GM18507 (cell line): ENCODE data around the gene MTR.
"Not testable (repeated sequence)": the region's sequence is repeated elsewhere in the genome, so short reads cannot be mapped to it uniquely, and the experiment has no call there.

ENCODE experiments used
- DNase-seq: peaks from one replicate; pipeline ENCODE4 v3.0.0; 2011; ENCODE audit warnings: low read depth; ENCODE audit not compliant: insufficient read length; ENCODE audit errors: extremely low spot score
- FAIRE-seq: peaks from 2 replicates; lab custom pipeline; 2011; peaks lifted over from hg19 to GRCh38; lab: Jason Lieb, UNC

The MTR gene

DNA sequence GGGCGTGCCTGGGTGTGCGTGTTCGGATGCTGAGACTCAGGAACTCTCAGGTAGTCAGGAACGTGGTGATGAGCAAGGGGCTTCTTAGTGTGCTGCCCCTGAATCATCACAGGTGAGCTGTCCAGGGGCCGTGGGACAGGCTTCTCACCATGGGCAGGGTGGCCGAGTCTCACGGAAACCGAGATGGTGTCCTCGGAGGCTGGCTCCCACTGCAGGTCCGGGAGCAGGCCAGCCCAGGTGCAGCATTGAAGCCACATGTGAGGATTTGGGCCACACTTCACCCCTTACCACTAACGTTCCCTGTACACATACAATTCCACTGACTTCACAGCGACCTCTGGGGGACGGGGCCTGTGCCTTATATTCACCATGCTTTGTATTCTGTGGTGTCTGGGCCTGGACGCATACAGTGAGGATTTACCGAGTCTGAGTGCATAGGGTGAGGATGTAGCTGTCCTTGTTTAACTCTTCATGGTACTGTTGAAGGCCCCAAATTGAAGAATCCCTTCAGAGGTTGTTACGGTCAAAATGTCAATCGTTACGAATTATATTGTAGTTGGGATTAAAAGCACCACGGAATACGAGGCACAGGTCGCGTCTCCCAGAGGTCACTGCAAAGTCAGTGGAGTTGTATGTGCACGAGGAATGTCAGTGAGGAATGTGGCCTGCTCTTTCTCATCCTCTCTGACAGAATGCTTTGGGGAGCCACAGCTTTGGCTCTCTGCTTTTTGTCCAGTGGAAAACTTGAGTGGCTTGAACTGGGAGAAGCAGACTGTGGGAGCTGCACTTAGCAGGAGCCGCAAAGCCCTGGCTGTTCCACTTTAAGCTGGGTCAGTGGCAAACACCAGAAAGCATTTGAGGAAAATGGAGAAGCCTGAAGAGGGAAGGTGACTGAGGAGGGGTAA is 95.3 kb downstream of the MTR start:
- DNase-seq (no peak), FAIRE-seq (no peak)

DNA sequence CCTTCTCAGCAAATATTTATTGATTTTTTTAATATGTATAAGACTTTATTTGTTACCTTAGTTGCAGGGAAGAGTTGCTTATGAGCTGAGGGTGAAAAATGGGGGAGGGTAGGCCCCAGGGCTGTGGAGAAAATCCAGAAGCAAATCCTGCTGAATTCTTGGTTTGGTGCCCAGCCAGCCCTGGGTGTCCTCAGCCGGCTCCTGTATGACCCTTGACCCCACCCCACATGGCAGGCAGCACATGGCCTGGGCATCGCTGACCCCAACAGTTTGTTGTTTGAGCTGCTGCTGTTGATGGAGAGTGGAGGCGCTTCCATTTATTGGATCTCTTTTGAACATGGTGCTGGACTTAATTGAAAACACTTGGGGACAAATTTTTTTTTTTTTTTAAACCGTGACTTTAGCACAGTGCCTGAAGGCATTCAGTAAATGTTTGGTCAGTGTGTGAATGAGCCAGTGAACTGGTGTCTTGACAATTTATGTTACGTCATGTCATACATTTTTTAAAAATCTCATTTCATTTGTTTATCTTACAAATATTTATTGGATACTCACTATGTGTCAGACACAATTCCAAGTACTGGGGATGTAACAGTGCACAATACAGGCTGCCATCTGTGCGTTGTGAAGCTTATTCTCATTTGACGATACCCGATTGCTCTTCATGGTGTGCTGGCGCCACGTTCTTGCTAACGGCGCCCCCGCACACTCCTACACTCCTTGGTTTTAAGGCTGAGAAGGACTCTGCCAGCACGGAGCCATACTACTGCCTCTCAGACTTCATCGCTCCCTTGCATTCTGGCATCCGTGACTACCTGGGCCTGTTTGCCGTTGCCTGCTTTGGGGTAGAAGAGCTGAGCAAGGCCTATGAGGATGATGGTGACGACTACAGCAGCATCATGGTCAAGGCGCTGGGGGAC is 98.8 kb downstream of the MTR start:
- FAIRE-seq = no peak
- no peak for DNase-seq

DNA sequence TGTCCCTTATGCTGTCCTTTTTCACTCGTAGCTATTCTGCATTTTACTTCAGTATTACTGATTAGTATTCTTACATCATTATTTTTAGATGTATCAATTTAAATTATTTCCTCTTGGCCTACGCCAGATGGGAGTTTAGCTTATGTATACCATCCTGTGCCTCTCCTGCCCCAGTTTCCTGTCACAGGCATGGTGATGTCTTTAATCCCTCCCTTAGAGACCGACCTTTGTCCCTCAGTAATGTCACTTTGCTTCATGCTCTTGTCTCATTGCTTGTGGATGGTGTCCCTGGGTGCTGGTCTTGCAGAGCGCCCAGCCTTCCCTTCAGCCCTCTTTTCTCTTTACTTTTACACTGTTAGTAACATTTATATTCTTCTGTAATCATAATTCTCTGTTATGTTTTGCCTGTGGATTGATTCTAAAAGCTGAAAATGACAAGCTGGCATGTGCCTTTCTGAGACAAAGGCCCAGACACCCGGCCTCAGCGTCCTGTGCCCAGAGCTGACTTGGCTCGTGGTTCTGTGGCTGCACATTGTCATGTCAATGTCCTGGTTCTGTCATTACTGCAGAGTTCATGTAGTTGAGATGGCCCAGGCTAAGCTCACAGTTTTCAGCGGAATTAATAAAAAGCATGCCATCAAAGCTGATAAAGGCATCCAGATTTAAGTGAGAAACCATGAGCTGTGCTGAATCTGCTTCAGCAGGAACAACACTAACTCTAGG is 100.7 kb downstream of the MTR start:
- DNase-seq = no peak

DNA sequence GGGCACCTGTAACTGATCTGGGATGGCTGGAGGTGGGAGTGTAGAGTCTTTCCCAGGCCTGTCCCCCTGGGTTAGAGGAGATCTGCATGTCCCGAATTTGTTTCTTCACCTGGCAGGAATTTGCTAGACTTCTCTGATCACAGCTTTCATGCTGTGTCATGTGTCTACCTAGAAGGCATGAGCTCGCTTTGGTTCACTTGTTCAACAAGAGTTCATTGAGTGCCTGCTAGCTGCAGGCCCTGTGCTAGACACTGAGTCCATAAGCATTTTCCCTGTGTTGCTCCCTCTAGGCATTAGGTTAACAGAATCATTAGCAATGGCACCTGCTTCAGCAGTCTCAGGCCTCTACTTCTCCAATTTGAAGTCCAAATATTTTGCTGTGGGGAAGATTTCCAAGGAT is 101.6 kb downstream of the MTR start:
- no peak for FAIRE-seq

More for the DNA sequence above, 100.7 kb downstream of the MTR start:
- FAIRE-seq = no peak

DNA sequence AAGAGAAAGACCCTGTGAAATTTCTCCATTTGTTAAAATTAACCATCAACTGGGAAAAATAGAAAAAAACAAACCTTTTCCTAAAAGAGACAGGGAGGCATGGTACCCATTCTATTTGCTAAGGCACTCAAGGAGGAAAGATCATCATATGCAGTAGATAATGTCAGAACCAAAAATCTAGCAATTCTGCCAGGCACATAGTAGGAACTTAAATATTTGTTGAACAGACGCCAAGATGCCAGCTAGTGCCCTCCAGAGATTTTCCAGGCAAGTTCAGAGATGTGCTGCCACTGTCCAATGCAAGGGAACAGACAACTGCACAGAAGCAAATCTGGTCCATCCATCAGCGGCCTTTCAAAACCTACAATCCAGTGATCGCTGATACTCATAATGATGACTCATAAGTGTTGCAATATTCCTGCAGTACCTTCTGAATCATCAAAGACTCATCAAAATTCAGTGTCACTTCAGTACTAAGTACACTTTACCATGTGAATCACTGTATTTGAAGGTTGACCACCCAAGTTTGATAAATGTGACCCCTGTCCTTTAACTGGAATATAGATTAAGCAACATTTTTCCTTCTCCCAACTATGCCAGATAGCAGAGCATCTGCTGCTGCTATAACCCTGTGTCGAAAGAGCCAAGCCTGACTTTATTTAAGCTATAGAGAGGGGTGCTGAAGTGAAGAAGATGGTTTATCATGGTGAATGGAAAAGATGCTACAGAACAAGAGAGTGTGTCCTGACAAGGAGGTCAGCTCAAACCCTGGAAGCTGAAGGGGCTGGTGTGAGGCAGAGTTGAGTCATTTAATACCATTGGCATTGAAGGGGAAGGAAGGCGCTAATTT is 110.0 kb downstream of the MTR start:
- FAIRE-seq = no peak
- no peak for DNase-seq

More for the DNA sequence above, 101.6 kb downstream of the MTR start:
- no peak for DNase-seq

DNA sequence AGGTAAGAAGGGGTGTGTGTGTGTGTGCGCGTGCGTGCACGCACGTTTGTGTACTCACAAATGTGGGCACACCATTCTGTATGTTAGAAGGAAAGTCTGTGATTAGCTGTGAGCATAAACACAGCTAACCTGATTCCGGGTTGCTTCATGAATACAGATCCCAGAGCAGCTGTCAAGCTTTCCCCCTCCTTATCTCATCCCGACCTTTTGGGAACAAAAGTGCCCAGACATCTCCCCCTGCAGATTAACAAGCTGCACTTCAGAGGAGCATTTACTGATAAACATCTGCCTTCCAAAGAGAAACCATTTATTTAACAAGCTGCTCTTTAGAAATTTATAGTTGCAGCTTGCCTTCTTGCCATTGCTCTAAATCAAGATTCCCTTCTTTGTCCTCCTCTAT is 112.1 kb downstream of the MTR start:
- DNase-seq (no peak), FAIRE-seq (no peak)

DNA sequence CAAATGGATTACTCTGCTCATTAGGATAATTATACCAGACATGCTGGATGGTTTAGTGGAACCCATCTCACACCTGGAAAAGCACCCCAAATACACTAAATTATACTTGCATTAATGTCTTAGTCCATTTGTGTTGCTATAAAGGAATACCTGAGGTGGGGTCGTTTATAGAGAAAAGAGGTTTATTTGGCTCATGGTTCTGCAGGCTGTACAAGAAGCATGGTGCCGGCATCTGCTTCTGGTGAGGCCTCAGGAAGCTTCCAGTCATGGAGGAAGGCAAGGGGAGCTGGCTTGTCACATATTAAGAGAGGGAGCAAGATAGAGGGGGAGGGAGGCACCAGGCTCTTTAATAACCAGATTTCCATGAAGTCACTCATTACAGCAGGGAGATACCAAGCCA is 113.6 kb downstream of the MTR start:
- FAIRE-seq (no peak), DNase-seq (no peak)

DNA sequence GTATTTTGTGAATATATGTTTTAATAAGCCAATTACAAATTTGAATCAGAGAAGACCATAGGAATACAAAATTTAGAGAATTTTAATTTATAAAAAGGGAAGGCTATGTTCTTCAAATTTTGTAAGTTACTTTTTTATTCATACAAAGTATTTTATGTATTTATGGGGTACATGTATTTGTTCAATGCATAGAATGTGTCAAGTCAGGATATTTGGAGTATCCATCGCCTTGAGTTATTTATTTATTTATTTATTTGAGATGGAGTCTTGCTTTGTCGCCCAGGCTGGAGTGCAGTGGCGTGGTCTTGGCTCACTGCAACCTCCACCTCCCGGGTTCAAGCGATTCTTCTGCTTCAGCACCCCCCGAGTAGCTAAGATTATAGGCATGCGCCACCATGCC is 116.0 kb downstream of the MTR start:
- FAIRE-seq, DNase-seq: not testable (repeated sequence)

DNA sequence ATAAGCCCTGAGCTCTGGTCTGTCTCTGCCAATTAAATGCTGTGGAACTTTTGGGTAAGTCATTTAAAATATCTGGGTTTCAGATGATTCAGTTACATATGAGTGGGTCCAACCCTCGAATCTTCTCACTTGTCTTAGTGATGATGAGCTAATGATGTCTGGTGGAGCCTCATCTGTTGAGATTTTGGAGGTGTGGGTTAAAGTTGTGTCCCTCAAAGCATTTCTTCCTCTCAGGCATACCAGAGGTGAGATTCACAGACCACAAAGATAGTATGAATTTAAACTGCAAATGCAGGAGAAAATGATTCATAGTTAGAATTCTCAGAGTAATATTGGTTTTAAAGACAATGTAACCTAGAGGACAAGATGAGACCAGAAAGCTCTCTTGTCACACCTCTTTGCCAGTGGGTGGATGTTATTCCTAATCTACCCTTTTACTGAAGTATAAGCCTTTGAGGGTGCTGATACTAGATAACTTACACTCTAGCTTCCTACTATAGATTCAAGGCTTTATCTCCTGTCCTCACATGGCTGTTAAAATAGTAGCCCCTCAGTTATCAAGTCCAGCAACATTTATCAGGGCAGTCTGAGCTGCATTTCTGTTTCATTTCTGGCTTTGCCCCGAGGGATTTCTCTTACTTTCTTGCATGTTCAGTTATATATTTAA is 118.4 kb downstream of the MTR start:
- DNase-seq (no peak), FAIRE-seq (no peak)

DNA sequence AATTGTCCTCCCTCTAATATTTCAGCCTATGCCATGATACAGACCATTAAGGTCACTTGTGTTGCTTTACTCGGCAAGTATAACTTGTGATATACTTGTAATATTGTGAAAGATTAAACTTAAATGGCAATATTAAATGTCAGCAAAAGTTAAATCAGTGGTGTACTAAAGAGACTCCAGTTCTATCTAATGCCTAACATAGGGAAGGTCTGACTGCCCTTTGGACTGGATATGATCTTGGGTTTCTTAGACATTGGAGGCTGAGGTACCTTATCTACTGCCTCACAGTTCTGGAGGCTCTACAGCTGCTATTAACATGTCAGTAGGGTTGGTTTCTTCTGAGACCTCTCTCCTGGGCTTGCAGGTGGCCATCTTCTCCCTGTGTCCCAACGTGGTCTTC is 119.3 kb downstream of the MTR start:
- FAIRE-seq (no peak), DNase-seq (no peak)

DNA sequence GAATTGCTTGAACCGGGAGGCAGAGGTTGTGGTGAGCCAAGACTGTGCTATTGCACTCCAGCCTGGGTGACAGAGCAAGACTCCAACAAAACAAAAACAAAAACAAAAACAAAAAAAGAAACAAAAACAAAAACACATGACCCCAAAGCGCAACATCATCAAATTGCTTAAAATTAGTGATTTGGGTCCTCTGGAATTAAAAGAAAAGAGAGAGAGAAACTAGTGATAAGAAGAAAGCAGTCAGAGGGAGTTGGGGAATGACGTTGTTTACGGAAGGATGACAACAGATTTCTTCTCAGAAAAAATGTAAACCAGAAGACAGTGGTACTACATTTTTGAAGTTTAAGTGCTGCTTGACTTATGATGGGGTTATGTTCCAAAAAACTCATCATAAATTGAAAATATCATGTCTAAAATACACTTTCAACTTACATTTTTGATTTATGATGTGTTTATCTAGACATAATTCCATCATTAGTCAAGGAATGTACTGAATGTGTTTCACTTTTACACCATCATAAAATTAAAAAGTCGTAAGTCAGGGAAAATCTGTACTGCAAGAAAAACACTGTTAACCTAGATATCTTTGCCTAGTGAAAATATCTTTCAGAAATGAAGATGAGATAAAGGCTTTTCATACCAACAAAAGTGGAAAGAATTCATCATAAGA is 121.2 kb downstream of the MTR start:
- DNase-seq = no peak
- FAIRE-seq = no peak

DNA sequence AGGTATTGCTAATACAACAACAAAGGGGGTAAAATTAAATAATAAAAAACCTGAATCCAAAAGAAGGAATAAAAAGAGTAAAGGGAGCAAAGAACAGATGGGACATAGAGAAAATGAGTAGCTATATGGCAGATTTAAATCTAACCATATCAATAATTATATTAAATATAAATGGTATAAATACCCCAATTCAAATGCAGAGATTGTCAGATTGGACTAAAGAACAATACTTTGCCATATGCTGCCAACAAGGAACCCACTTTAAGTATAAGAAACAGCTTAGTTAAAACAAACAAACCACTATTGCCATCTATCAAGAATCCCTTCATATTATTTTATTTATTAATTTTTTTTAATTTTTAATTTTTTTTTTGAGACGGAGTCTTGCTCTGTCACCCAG is 122.4 kb downstream of the MTR start:
- no peak for FAIRE-seq
- DNase-seq = no peak

DNA sequence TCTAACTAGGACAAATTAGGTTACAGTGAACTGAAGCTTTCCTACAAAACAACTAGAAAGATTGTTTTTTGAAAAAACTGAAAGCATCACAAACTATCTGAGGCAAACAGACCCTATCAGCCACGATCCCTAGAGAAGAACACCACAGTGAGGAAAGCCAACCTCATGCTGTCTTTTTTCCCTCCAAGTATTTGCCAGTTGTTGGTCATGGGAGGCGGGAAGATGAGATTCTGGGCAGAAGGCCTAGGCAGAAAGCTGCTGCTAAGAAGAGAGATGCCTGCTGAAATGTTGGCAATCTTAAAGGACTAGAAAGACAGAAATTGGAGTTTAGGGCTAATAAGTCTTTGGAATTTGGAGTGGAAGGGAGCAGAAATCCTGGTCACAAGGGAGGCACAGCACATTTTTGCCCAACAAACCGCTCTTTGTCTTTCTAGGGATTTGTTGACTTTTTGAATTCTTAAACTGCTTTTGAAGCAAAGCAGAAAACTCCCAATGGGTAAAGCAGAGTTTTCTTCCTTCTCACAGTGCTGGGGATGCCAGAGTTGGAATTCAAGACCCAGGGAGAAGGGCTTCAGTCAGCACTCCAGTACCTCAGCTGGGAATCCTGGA is 125.3 kb downstream of the MTR start:
- FAIRE-seq (no peak), DNase-seq (no peak)

DNA sequence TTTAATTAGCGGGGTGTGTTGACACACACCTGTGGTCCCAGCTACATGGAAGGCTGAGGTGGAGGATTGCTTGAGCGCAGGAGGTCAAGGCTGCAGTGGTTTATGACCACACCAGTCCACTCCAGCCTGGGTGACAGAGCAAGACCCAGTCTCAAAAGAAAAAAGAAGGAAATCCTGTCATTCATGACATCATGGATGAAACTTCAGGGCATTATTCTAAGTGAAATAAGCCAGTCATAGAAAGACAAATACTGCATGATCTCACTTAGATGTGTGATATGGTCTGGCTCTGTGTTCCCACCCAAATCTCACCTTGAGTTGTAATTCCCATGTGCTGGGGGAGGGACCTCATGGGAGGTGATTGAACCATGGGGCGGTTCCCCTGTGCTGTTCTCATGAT is 126.5 kb downstream of the MTR start:
- DNase-seq (no peak), FAIRE-seq (no peak)

DNA sequence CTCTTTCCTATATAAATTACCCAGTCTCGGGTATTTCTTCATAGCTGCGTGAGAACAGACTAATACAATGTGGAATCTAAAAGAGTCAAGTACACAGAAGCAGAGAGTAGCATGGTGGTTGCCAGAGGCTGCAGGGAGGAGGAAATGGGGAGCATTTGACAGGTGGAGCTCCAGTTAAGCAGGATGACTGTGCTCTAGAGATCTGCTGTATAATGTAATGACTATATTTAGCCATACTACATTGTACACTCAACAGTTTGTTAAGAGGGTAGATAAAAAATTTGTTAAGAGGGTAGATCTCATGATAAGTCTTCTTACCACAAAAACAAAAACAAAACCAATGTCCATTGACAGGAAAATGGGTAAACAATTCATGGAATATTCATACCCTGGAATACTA is 127.1 kb downstream of the MTR start:
- FAIRE-seq = no peak

DNA sequence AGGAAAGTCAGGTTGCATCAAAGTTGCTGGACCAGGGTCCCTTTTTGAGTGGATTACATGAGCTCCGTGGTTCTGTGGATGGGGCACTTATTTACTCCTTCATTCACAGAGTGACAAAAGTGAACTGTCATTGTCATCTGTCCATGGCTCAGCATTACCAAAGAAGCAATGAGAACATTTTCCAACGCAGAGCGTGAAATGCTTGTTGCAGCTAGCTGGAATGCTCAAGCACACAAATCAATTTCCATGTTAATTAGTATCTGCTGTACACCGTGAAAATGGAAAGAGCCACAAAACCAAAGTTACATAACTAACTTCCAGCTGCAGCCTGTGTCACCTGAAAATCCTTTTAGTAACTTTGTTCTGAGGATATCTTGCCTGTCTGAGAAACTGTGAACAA is 130.3 kb downstream of the MTR start:
- FAIRE-seq (no peak), DNase-seq (no peak)

More for the DNA sequence above, 127.1 kb downstream of the MTR start:
- DNase-seq = no peak

DNA sequence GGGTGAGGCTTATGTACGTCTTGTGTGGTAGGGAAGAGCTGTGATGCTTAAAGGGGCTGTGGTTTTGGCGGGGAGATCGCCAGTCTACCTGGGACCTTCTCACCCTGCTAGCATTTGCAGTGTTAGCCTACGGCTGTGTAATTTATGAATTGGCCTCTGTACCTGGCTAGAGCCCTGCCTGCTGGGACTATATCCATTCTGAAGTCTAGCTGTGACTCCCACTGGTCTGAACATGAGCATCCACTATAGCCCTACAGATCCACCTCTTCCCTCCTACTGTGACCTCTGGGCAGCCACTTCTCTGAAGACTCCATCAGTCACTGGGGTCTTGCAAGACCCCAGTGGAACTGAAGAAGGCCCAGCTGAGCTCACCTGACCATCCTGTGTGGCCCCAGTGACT is 135.4 kb downstream of the MTR start:
- FAIRE-seq (no peak), DNase-seq (no peak)

DNA sequence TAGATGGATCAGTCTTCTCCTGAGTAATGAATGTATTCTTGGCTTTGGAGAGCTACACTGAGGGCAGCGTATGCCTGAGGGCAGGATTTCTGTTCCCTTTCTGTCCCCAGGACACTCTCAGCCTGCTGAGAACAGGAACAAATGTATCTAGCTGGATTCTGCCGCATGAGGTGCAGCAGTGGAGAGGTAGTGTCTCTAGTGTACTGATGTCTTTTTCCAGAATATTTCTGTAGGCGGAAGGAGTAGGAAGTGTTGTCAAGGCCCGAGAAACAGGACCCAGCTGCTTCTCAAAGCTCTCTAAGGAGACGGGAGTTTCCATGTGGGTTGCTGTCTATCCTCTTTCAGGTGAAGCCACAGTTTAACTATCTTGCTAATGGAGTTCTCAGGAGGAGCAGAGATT is 143.7 kb downstream of the MTR start:
- no peak for FAIRE-seq
- DNase-seq = no peak
